Keratinocyte (primary cell): Measurements from ENCODE around the gene NACAD. TPM values are rescaled to one million over a fixed set of nuclear protein-coding genes. Genes with fewer than 3 reads are reported as not detected.

Experiments used
- DNase-seq: peaks from one replicate; pipeline ENCODE4 v3.0.0-alpha.2; 2011; ENCODE audit warnings: low read depth, missing footprints, low spot score
- FAIRE-seq: peaks from 2 replicates; lab custom pipeline; 2011; peaks lifted over from hg19 to GRCh38; lab: Jason Lieb, UNC
- H2AFZ ChIP-seq: 2 replicates; pipeline ENCODE4 v1.6.0; 2012; ENCODE audit warnings: low read length, control low read depth, inconsistent platforms; ENCODE audit not compliant: control insufficient read depth
- H3K27ac ChIP-seq: 2 replicates; pipeline ENCODE4 v1.5.1; 2011; ENCODE audit warnings: low read length; ENCODE audit not compliant: control insufficient read depth, insufficient read depth
- H3K27me3 ChIP-seq: 3 replicates; pipeline ENCODE4 v1.6.0; 2011; ENCODE audit warnings: low read length; ENCODE audit not compliant: control insufficient read depth, insufficient read depth; ENCODE audit errors: extremely low read depth
- H3K36me3 ChIP-seq, 2 experiments: 2 replicates in 1 of 2; 3 replicates in 1 of 2; pipeline ENCODE4 v1.5.1; 2011; ENCODE audit warnings: low read length in 2 of 2, mild to moderate bottlenecking in 1 of 2; ENCODE audit not compliant: control insufficient read depth in 2 of 2, insufficient read depth in 2 of 2; ENCODE audit errors: extremely low read depth in 1 of 2
- H3K4me1 ChIP-seq: 3 replicates; pipeline ENCODE4 v1.5.1; 2011; ENCODE audit warnings: low read length; ENCODE audit not compliant: control insufficient read depth, insufficient read depth; ENCODE audit errors: extremely low read depth
- H3K4me2 ChIP-seq: 3 replicates; pipeline ENCODE4 v1.6.0; 2011; ENCODE audit warnings: low read depth, low read length; ENCODE audit not compliant: control insufficient read depth, insufficient read depth; ENCODE audit errors: extremely low read depth
- H3K4me3 ChIP-seq, 3 experiments: fragments of 200-600 bp in 1 of 3; sonication (generic) in 1 of 3; 2 replicates in 2 of 3; 3 replicates in 1 of 3; pipeline ENCODE4 v1.5.1; 2011 to 2016; ENCODE audit warnings: low read length in 3 of 3, mild to moderate bottlenecking in 3 of 3, control low read depth in 2 of 3, inconsistent platforms in 1 of 3, low read depth in 1 of 3, mixed read lengths in 1 of 3, mixed run types in 1 of 3, moderate library complexity in 1 of 3; ENCODE audit not compliant: control insufficient read depth in 2 of 3, insufficient read depth in 2 of 3; ENCODE audit errors: extremely low read depth in 1 of 3
- H3K79me2 ChIP-seq: 2 replicates; pipeline ENCODE4 v1.6.0; 2012; ENCODE audit warnings: low read length; ENCODE audit not compliant: control insufficient read depth, insufficient read depth
- H3K9ac ChIP-seq: 3 replicates; pipeline ENCODE4 v1.6.0; 2011; ENCODE audit warnings: low read length; ENCODE audit not compliant: control insufficient read depth, insufficient read depth; ENCODE audit errors: extremely low read depth
- H3K9me1 ChIP-seq: 3 replicates; pipeline ENCODE4 v1.6.0; 2011; ENCODE audit warnings: low read length; ENCODE audit not compliant: control insufficient read depth, insufficient read depth; ENCODE audit errors: extremely low read depth
- H3K9me3 ChIP-seq: 2 replicates; pipeline ENCODE4 v1.5.1; 2012; ENCODE audit warnings: low read depth, low read length; ENCODE audit not compliant: control insufficient read depth
- H4K20me1 ChIP-seq: 3 replicates; pipeline ENCODE4 v1.6.0; 2011; ENCODE audit warnings: low read length; ENCODE audit not compliant: control insufficient read depth, insufficient read depth; ENCODE audit errors: extremely low read depth
- EZH2 ChIP-seq: IDR thresholded peaks from one replicate; pipeline ENCODE4 v1.6.1; 2012; ENCODE audit warnings: inconsistent platforms, mild to moderate bottlenecking, low read length, moderate library complexity
- dilution Hi-C: fragments of 300-500 bp; cut with MboI; formaldehyde crosslinking; loops from one replicate; pipeline ENCODE4 v1.7.0; 2020; ENCODE audit warnings: low sequenced_read_pairs; ENCODE audit not compliant: extremely low pct_ligation_motif_present
- polyA plus RNA-seq, 5 experiments: library from polyadenylated mRNA; depleted of rRNA in 3 of 5; stranded (reverse) in 3 of 5; stranded (forward) in 1 of 5; unstranded in 1 of 5; fragments of >200 nt; gene quantifications; 1 replicate in 1 of 5; 2 replicates in 3 of 5; 3 replicates in 1 of 5; pipeline versions ENCODE4 v1.2.1 to v1.2.3, GENCODE V29; 2011 to 2012; ENCODE audit warnings: missing spikeins in 2 of 5, low read depth in 1 of 5, low replicate concordance in 1 of 5
- TF ChIP-seq, protein P1 (sequence below), 3 experiments: IDR thresholded peaks in 1 of 3; conservative IDR thresholded peaks in 1 of 3; optimal IDR thresholded peaks in 1 of 3; 2 replicates in 2 of 3; 3 replicates in 1 of 3; pipeline versions ENCODE3 to v1.5.1; 2011; ENCODE audit warnings: low read length in 3 of 3, mild to moderate bottlenecking in 3 of 3, moderate library complexity in 2 of 3, control low read depth in 1 of 3, inconsistent platforms in 1 of 3; ENCODE audit not compliant: insufficient read depth in 2 of 3; ENCODE audit errors: extremely low read depth in 1 of 3

The NACAD gene
- polyA plus RNA-seq, 1 donor (not counting 4 experiments of a cell fraction or from before 2014, with no cell fraction given) = 0.14 TPM

DNA sequence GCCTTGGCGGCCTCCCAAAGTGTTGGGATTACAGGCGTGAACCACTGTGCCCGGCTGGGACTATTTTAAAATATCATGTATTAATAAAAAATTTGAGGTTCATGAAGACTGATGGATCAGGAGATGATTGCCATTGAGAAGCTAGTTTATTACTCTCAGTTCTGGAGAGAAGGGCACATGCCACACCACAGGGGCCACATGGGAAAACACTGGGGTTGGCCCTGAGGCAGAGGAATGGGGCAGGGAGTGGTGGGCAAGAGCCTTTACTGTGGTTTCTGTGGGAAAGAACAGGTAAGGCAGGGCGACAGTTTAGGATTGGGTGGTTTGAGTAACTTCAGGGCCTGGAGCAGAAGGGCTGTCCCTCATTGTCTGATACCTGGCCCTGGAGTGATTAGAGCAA lies 29.5 kb upstream of the NACAD start:
- no peaks in the 10 kb centered on the region for H3K9me1 ChIP-seq
- no peak overlapping the region for H3K27ac ChIP-seq
- H4K20me1 ChIP-seq = no peaks in the 10 kb centered on the region
- H3K36me3 ChIP-seq = no peaks in the 10 kb centered on the region
- H3K4me1 ChIP-seq = no peaks in the 10 kb centered on the region
- no peak overlapping the region for H3K4me3 ChIP-seq
- TF ChIP-seq EZH2 = no peak
- TF ChIP-seq, protein P1, sequence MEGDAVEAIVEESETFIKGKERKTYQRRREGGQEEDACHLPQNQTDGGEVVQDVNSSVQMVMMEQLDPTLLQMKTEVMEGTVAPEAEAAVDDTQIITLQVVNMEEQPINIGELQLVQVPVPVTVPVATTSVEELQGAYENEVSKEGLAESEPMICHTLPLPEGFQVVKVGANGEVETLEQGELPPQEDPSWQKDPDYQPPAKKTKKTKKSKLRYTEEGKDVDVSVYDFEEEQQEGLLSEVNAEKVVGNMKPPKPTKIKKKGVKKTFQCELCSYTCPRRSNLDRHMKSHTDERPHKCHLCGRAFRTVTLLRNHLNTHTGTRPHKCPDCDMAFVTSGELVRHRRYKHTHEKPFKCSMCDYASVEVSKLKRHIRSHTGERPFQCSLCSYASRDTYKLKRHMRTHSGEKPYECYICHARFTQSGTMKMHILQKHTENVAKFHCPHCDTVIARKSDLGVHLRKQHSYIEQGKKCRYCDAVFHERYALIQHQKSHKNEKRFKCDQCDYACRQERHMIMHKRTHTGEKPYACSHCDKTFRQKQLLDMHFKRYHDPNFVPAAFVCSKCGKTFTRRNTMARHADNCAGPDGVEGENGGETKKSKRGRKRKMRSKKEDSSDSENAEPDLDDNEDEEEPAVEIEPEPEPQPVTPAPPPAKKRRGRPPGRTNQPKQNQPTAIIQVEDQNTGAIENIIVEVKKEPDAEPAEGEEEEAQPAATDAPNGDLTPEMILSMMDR (optimal IDR thresholded peaks at IDR 0.05 in 1 of 3, IDR thresholded peaks at IDR 0.05 in 1 of 3, conservative IDR thresholded peaks at IDR 0.05 in 1 of 3; ENCODE audit: extremely low read depth in 1 of 3, insufficient read depth in 2 of 3, low read length in 3 of 3) = no peak
- no peak for FAIRE-seq
- H3K9me3 ChIP-seq = no peaks in the 10 kb centered on the region
- dilution Hi-C loops = no loop called here
- H3K79me2 ChIP-seq = no peaks in the 10 kb centered on the region
- no peak for DNase-seq
- H2AFZ ChIP-seq = no peak overlapping the region
- no peaks in the 10 kb centered on the region for H3K27me3 ChIP-seq
- H3K4me2 ChIP-seq = no peak overlapping the region
- no peak overlapping the region for H3K9ac ChIP-seq

DNA sequence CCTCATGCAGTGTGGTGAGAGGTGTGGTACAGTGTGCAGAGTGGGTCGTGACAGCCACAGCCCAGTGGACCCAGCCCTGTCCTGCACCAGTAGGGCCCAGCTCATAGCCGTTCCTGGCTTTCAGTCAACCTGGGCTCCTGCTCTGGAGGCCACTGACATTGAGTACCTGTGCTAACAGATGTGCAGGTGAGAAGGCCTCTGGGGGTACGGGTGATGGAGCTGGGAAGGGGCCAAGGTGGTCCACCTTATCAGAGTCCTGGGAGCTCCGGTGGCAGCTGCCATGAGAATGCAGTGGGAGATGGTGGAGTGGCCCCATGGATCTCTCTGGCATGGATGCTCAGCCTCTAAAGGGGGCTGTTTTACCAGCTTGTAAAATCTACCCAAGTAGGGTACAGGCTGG lies 28.8 kb upstream of the NACAD start:
- Histone ChIP-seq H3K27ac (no peak overlapping the region), H3K4me1 (peaks cover 1% of the 10 kb centered on the region), H3K9me3 (no peaks in the 10 kb centered on the region), H2AFZ (no peak overlapping the region), H3K79me2 (no peaks in the 10 kb centered on the region), H3K27me3 (no peaks in the 10 kb centered on the region), H3K9me1 (no peaks in the 10 kb centered on the region), H3K36me3 (no peaks in the 10 kb centered on the region), H3K9ac (no peak overlapping the region), H4K20me1 (no peaks in the 10 kb centered on the region), H3K4me2 (no peak overlapping the region), H3K4me3 (no peak overlapping the region)
- FAIRE-seq (no peak), DNase-seq (no peak)
- dilution Hi-C loops = no loop called here
- no peak for TF ChIP-seq EZH2
- TF ChIP-seq, protein P1 (optimal IDR thresholded peaks at IDR 0.05 in 1 of 3, IDR thresholded peaks at IDR 0.05 in 1 of 3, conservative IDR thresholded peaks at IDR 0.05 in 1 of 3; ENCODE audit: extremely low read depth in 1 of 3, insufficient read depth in 2 of 3, low read length in 3 of 3) = no peak
